GM12891 (cell line): ENCODE results near the gene CAPN10.

Experiments
- PAX5 ChIP-seq: IDR thresholded peaks from 2 replicates; pipeline ENCODE4 v1.6.1; 2011; ENCODE audit warnings: low read length, moderate library complexity, mild to moderate bottlenecking; ENCODE audit not compliant: insufficient read depth, severe bottlenecking
- POLR2A ChIP-seq: IDR thresholded peaks from 2 replicates; pipeline ENCODE4 v1.6.1; 2011; ENCODE audit warnings: low read depth, low read length, control low read depth
- POLR2AphosphoS5 ChIP-seq: IDR thresholded peaks from 2 replicates; pipeline ENCODE4 v1.6.1; 2011; ENCODE audit warnings: low read depth, low read length, control low read depth
- POU2F2 ChIP-seq: IDR thresholded peaks from 2 replicates; pipeline ENCODE4 v1.6.1; 2011; ENCODE audit warnings: low read depth, mild to moderate bottlenecking, control low read depth, low read length, moderate library complexity
- SPI1 ChIP-seq: IDR thresholded peaks from 2 replicates; pipeline ENCODE4 v1.6.1; 2011; ENCODE audit warnings: low read depth, low read length, control low read depth
- TAF1 ChIP-seq: IDR thresholded peaks from 2 replicates; pipeline ENCODE4 v1.6.1; 2011; ENCODE audit warnings: low read depth, low read length, control low read depth

DNA sequence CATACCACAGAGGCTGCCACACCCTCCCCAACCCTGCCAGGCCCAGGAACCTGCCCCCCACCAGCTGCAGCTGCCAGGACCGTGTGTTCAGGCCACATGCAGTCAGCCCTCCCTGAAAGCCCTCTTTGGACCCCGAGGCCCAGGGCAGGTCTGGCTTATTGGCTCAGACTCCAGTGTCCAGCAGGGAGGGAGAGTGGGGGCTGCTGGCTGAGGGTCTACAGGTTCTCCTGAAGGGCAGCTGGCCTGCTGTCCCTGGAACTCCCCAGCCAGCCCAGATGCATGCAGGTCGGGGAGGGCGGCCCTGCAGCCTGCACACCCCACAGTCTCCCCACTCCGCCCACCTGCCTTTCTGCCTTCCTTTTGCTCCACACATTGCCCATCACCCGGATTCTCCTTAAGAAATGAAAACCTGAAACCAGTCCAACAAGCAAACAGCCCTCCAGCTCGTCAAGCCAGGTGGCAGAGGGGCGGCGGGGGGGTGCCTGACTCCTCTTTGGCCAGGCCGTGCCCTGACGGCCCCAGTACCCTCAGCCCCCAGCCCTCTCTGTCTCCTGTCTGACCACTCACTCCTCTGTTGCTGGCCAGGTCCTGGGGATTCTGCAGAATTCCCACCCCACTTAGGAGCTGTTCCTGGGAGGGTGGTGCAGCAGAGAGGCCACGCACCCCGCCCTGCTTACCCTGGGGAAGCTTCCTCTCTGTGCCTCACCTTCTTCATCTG lies 56.7 kb downstream of the CAPN10 start:
- TF ChIP-seq POLR2A (no peak), POLR2AphosphoS5 (no peak), TAF1 (no peak), POU2F2 (no peak), SPI1 (no peak), PAX5 (no peak)
